HG02852 (cell line): Measurements from ENCODE around the gene TMEM89.

Source experiments
- ATAC-seq: cut with Tn5 transposase; IDR thresholded peaks from one replicate; pipeline ENCODE4 v1.9.1; 2021; ENCODE audit warnings: mild to moderate bottlenecking, moderate library complexity; ENCODE audit not compliant: unreplicated experiment

The TMEM89 gene

DNA sequence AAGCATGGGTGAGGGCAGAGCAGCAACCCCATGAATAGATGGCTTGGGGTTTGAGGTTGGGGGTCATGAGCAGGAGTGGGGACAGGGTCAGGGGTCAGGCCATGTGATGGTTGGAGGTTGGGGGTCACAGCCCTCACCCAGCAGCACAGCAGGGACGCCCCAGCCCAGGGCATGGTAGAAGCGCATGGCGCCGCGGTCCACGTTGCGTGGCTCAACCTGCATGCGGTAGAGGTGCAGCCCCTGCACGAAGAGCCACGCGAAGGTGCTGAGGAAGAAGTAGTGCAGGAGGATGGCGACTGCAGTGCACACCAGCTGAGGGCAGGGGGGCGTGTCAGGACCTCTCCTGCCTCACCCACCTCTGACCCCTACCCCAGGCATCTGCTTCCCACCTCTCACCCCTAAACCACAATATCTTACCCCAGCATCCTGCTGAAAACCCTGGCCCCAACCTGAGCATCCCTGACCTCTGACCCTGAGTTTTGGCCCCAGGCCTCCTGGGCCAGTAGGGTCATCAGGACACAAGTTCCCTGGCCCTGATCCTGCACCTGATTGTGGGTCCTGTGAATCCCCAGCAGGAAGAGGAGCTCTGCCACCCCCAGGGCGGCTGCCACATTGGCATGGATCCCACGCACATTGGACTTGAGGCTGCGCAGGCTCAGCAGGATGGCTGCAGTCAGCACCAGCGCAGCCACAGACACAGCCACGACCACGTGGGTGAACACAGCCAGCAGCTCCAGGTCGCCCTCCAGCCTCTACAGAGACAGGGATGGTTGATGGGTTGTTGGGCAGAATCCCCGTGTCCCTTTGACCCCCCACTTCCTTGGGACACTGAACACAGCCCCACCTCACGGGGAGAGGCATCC is 23.6 kb upstream of the TMEM89 start:
- no peak for ATAC-seq

DNA sequence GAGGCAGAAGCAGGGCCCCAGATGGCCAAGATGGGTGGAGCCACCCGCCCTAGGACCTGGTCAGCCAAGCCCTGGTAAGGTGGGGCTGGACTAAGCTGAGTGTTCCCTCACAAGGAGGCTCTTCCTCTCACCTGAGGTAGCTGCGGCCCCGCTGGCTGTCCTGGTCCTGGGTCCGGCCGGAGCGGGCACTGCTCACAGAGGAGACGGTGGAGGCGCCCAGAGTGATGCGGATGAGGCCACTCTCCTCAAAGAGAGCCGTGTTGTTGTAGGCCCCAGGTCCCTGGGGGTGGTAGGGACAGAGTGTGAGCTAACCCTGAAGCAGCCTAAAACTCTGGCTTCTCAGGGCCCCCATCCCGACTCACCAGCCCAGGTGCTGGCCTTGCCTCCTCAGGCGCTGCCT is 21.0 kb upstream of the TMEM89 start:
- no peak for ATAC-seq

DNA sequence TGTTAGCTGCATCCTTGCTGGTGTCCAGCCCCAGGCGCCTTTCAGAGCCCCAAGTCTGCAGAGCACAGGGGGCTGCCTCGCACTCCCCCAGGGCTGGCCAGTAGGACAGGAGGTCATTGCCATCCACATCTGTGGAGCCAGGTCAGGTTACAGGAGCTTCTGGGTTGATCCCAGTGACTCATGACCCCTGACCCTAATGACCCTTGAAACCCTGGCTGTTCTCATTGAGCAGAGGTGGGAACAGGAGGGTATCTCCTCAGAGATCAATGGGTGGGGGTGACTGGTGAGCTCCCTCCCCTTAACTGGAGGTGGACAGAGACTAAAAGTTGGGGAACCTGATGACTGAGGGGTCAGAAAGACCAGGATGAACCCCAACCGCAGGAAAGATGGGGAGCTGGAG is 19.8 kb upstream of the TMEM89 start:
- no peak for ATAC-seq

DNA sequence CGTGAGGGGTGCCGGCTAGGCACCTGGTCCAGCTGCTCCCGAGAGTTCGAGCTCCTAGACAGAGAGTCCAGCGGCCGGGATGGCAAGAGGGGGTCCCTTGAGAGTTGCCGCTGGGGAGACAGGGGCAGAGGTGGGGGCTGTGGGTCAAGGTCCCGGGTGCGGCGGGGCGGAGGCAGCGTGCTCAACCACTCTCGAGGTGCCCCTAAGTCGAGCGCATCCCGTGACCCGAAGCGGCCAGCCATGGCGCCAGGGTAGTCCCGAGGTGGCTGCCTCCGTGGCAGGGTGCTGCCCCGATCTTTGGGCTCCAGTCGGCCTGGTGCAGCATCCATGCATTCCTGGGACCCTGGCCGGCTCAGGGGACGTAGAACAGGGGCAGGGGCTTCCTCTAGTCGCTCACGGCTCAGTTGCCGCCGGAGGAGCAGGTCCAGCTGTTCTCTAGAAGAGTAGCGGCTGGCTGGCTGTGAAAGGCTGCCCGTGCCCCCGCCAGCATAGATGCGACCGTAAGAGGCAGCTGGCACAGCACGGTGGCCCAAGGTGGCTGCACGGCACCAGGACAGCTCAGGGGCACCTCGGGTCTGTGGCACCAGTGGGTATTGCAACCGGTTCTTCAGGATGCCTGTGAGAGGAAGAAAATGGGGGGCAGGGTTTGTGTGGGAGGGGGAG is 18.5 kb upstream of the TMEM89 start:
- no peak for ATAC-seq

DNA sequence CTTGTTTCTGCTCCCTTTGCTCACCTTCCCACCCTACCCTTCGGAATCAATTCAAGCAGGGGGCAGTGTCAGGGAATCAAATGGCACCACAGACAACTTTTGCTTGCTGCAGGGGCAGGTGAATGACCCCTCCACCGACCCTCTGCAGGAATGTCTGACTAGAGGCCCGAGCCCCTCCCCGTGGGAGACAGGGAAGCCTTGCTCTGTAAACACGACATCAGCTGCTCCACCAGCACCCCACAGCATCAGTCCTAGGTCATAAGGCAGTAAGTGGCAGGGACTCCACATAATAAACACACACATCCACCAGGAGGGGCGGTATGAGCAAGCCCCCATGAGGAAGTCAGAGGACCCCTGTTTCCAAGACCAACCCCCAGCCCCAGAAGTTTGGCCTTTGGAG is 15.7 kb upstream of the TMEM89 start:
- no peak for ATAC-seq

DNA sequence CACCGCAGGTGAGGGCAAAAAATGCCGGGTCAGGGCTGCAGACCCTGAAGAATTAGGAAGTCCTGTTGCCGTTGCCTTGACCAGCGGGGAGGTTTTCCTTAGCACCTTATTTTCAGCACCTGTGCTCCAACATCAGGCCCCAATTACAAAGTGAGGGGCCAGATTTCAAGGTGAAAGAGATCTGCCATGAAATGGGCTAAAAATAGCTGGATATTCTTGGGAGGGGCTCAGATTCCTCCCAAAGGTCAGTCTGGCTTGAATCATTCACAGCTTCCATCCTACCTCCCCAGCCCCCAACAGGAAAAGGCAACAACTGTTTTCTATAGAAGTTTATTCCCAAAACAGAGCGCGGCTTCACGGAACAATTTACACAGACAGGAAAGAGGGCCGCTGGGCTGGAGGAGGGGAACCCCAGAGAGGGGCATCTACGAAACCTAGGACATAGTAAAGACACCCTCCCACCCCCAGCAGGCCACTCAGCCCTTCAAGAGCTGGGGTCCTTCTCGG is 14.6 kb upstream of the TMEM89 start:
- no peak for ATAC-seq

DNA sequence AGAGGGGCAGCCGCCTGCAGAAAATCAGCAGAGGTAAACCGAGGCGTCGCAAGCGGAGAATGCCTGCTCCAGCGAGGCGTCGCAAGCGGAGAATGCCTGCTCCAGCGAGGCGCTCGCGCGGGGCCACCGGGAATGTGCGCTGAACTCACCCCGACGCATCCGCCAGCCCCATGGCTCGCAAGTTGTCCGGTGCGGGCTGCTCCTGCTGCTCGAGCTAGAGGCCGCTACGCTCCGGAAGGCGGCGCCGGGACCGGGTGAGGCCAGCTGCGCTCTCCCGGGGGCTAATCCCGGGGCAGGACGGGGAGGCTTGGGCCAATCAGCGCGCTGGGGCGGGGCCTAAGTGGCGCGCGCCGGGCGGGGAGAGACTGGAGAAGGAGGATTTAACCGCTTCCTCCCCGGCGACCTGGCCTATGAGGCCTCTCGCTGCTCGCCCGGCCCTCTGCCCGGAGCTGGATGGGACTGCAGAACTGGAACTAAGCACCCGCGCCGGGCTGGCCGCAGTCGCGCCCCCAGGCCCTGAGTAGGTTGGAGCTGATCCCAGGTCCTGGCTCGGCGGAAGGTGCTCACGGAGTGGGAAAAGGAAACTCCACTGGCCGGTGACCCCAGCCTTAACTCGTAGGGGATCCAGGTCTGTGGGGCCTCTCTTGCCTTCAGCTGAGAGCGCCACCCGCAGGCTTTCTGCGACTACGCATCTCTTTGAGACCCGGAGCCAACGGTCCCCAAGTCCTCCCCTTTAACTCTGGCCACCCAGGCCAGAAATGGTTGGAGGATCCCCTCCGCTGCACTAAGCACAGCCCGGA is 13.9 kb upstream of the TMEM89 start, which contains the start of gene SLC26A6:
Gene SLC26A6, minus strand, starts transcription at position 240 of the 800 bp plus-strand sequence. Its CDS starts 68 bp downstream, at position 172.
- ATAC-seq = peak; percentile 91

DNA sequence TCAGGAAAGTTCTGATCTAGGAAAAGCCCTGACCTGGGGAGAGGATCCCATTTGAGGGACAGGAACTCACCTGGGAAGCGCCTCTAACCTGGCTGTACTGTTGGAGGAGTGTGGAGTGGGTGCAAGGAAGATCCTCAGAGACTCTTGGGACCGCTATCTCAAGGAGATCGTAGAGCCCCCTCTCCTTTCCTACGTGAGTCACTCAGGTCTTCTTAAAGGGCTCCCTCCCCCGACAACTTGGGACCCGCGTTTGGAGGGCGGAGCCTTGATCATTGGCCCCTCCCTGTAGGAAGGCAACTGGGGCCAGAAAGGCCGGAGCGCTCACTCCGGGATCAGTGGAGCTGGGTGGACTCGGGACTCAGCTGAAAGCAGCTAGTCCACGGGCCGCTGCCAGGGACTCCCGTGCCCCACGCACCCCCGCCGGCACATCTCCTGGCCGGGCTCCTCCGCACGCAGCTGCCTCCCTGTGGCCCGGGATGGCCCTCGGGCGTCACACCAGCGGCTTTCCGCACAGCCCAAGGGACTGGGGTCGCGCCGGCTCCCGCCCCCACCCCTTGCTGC is 13.2 kb upstream of the TMEM89 start:
- ATAC-seq = peak; percentile 18

DNA sequence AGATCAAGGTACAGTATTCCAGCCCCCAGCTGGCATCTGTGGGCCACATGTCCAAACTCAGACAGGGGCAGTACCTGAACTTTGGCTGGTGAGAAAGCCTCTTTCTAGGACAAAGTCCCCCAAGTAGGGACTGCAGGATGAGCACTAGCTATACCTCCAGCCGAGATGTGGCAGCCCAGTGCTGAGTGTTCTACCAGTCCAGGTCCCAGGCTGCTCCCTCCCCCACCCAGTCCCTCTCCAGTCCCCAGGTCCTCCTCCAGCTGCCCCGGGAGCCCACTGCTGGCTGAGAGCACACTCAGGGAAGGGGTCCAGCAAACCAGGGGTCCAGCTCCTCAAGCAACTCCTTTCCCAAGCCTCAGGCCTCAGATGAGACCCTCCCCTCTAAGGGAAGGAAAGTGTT is 12.2 kb upstream of the TMEM89 start:
- no peak for ATAC-seq

DNA sequence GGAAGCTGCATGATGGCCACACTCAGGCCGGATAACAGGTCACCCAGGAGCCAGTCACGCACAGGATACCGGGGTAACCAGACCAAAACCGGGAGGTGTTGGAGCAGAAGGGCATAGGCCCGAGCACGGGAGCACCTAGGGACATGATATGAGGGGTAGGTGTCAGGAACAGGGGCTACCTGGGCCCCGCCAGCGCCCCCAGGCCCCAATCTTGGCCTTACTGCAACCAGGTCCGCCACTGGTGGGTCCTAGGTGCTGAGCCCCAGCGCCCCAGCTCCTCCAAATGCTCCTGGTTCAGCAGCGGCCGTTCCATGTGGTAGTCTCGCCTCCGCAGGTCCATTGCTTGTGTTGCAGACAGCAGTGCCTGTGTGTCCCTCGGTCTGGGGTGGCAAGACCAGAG is 11.7 kb upstream of the TMEM89 start:
- no peak for ATAC-seq

DNA sequence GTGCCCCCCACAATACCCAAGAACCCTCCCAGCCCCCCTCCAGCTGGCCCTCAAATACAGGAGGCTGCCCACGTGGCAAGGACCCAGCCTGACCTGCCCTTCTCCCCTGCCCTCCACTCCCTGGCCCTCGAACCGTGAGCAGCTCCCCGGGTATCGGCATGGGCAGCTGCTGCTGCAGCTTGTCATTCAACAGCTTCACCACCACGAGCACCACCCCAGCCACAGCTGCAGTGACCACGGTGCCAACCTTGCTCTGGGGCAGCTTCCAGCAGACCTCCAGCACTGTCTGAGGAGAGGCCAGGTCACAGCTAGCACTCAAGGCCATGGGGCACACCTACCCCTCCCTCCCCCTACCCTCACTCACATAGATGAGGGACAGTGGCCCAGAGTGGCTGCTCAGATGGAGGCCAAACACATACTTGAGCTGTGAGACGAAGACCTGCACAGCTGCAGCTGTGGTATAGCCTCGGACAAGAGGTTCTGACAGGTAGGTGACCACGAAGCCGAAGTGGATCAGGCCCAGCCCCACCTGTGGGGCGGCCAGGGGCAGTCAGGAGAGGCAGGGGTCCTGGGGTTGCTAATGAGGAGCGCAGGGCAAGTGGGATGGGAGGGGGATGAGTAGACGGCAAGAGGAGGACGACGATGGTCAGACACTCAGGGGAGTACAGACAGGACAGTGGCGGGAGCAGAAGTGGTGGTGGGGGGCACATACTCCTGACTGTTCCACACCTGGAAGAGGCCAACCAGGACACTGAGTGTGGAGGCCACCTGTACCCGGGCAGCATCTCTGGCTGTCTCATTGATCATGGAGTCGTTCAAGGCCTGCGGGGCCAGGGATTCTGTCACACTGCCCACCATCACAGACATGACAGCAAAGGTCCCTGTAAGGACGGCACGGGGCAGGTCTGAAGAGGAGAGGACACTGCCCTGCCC is 10.2 kb upstream of the TMEM89 start:
- no peak for ATAC-seq

DNA sequence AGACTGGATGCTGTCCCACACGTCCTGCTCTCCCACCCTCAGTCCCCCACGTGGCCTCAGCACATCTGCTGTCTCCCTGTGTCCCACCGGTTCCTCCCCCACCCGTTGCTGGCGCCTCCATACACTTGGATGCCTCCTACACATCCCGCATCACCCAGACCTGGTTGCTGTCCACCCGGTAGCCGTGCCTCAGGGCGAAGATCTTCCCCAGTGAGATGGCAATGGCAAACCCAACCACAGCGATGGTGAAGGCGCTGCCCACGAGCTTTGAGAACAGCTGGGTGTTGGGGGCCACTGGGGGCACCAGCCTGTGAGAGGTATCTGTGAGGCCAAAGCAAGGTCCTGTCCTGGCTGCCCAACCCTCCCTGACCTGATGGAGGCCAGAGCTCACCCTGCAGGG is 9.3 kb upstream of the TMEM89 start:
- ATAC-seq = no peak

DNA sequence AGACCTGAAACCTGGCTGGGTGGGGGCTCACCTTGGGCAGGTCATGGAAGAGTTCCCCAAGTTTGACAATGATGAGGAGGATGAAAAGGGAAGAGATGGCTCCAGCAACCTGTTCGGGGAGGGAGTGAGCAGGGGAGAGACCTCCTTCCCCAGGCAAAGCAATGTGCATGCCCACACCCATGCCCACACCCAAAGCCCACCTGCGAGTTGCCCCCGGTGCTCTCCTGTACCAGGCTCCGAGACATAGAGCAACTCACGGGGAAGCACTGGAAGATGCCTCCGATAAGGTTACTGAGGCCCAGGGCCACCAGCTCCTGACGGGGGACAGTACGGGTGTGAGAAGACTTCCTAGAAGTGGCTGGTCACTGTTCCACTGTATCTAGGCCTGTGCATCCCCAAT is 8.8 kb upstream of the TMEM89 start:
- no peak for ATAC-seq

DNA sequence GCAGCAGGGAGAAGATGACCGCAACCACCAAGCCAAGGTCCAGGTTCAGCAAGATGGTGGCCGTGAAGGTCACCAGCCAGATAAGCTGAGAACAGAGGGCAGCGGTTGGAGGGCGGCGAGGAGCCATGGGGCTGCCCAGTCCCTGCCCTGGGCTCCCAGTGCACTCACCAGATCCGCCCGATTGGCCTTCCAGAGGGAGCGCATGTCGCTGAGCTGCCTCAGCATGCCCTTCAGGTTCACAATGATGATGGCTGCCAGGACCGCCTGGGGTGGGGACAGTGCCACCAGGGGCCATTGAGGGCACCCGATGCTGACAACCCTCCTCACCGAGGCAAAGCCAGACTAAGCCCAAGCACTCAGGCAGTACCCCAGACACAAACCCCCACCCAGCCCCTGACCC is 8.3 kb upstream of the TMEM89 start:
- ATAC-seq = no peak

DNA sequence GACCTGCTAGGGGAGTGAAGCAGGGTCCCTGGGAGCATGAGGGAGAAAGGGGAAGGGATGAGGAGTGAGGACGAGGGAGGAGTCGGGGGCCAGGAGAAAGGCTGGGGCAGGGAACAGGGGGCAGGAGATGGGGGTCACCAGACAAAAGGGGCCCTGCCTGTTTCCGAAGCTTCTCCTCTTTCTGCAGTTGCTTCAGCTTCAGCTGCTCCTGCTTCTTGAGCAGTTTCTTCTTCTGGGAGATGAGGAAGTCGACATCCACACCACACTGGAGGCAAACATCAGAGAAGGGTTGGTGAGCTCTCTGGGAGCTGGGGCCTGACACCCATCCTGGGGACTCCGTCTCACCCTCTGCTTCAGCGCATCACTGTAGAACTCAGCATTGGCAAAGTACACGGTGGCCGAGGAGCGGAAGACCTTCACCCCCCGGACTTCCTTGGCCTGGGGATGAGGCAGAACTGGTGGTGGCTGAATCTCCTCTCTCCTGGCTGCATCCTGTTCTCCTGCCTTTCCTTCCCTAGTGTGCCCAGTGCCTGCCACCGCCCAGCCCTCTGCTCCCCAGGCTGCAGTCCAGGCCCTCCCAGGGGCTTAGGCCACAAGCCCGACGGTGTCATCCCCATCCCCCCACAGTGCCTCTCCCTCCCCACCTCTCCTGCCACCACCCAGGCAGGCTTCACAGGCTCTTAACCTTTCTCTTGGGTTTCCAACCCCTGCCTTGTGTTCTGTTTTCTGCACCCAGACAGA is 6.9 kb upstream of the TMEM89 start:
- ATAC-seq = no peak

DNA sequence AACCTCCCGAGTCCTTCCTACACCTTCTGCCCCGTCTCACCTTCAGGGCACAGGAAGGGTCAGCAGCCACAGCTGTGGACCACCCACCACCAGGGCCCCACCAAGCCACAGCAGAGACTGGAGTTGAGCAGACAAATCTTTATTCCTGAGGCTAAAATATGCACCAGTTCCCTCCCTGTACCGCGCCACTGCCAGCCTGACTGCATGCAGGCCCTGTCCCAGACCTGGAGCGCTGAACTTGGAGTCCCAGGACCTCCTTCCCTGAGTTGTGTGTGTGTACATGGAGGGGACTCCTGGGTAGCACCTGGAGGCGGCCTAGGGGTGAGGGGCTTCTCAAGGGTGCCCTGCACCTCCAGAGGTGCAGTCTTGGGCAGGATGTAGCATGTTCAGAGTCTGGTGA is 4.0 kb upstream of the TMEM89 start:
- no peak for ATAC-seq

DNA sequence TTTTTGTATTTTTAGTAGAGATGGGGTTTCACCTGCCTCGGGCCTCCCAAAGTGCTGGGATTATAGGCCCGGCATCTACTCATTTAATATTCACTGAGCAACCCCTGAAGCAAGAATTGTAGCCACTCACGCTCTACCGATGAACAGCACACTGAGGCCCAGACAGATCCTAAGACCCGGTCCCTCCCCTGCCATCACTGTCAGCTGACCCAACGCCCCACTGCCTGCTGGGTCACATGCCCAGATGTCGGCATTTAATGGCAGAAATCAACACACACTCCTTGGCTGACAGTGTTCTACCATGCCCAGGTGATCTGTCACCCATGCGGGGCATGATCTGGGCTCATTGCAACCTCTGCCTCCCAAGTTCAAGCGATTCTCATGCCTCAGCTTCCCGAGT is 3.2 kb upstream of the TMEM89 start:
- ATAC-seq = no peak

DNA sequence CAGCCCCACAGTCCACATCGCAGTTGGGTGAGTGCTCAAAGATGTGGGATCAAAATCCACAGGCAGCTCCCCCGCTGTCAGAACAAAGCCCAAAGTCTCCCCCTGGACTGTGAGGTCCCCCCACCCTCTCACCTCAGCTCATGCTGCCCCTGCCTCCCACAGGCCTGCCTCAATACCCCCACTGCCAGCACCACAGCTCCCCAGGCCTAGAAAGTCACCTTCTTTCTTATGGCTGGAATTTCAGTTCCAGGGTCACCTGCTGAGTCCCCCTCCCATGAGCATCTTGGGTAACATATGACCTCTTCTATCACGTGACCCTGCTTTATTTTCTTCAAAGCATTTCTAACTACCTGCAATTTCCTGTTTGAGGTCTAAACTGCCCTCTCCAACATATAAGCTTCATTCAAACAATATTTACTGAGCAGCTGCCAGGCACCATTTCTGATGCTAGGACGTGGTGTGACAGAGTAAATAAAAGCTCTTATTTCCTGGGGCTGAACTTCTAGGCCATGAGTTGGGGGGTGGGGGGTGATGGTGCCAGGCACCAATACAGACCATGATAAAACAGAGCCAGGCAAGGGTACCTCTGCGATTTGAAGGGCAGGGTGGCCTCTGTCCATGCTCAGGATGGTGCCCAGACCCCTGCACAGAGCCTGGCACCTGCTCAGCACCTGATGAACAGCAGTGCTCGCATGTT is 2.4 kb upstream of the TMEM89 start:
- ATAC-seq = no peak
